Esophagus muscularis mucosa (tissue), 4 donors: ENCODE measurements around the gene ZNF319.

Source experiments
- EP300 ChIP-seq: sonication (generic); formaldehyde crosslinking; IDR thresholded peaks from one replicate; pipeline ENCODE4 v1.6.1; 2017; ENCODE audit warnings: antibody characterized with exemption
- POLR2A ChIP-seq: fragments of 450-650 bp; IDR thresholded peaks from one replicate; pipeline ENCODE4 v1.6.1; 2017; ENCODE audit warnings: antibody characterized with exemption, moderate library complexity, mild to moderate bottlenecking, low read depth
- POLR2AphosphoS5 ChIP-seq, 2 donors: sonication (generic); formaldehyde crosslinking; IDR thresholded peaks; one replicate each; pipeline ENCODE4 v1.6.1; 2017; ENCODE audit warnings: antibody characterized with exemption in 2 of 2
- TF ChIP-seq, protein P1 (sequence below), 3 experiments: fragments of 200-600 bp in 2 of 3; fragments of 450-650 bp in 1 of 3; sonication (generic) in 2 of 3; IDR thresholded peaks; one replicate each; pipeline ENCODE4 v1.5.1; 2017 to 2019; ENCODE audit warnings: antibody characterized with exemption in 3 of 3, mild to moderate bottlenecking in 2 of 3, moderate library complexity in 1 of 3

DNA sequence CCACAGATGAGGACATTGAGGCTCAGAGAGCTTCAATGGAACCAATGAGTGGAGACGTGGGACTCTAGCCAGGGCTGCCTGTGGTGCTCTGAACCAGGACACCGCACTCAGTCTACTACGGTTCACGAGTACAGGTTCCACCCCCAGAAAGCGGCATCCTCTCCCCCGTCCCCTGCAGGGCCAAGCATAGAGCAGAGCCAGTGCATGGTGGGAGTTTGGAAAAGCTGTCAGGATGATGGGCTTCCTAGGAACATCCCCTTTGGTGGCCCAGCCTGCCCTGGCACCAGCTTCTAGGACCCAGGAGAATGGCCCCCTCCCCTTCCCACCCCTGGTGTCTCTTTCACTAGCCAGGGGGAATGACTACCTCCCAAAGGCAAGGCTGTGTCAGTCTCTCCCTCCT lies 8.4 kb downstream of the ZNF319 start:
- TF ChIP-seq EP300 (no peak), POLR2A (no peak), POLR2AphosphoS5 (IDR thresholded peaks at IDR 0.05) (no peak)
- TF ChIP-seq, protein P1, sequence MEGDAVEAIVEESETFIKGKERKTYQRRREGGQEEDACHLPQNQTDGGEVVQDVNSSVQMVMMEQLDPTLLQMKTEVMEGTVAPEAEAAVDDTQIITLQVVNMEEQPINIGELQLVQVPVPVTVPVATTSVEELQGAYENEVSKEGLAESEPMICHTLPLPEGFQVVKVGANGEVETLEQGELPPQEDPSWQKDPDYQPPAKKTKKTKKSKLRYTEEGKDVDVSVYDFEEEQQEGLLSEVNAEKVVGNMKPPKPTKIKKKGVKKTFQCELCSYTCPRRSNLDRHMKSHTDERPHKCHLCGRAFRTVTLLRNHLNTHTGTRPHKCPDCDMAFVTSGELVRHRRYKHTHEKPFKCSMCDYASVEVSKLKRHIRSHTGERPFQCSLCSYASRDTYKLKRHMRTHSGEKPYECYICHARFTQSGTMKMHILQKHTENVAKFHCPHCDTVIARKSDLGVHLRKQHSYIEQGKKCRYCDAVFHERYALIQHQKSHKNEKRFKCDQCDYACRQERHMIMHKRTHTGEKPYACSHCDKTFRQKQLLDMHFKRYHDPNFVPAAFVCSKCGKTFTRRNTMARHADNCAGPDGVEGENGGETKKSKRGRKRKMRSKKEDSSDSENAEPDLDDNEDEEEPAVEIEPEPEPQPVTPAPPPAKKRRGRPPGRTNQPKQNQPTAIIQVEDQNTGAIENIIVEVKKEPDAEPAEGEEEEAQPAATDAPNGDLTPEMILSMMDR (IDR thresholded peaks at IDR 0.05): no peak
